ENCODE data around the gene NQO2. TPM values are rescaled to one million over a fixed set of nuclear protein-coding genes. Genes with fewer than 3 reads are reported as not detected.

NQO2 gene
- total and polyA plus RNA-seq, 2 of the 13 experiments (the other 11 are each of a cell fraction or from before 2014, with no cell fraction given), result 32.2 to 56.5 TPM

- TF ChIP-seq, protein P1, sequence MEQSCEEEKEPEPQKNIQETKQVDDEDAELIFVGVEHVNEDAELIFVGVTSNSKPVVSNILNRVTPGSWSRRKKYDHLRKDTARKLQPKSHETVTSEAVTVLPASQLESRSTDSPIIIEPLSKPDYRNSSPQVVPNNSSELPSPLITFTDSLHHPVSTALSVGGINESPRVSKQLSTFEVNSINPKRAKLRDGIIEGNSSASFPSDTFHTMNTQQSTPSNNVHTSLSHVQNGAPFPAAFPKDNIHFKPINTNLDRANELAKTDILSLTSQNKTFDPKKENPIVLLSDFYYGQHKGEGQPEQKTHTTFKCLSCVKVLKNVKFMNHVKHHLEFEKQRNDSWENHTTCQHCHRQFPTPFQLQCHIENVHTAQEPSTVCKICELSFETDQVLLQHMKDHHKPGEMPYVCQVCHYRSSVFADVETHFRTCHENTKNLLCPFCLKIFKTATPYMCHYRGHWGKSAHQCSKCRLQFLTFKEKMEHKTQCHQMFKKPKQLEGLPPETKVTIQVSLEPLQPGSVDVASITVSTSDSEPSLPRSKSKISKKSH (CRISPR knock-in tag; IDR thresholded peaks at IDR 0.05; ENCODE audit: borderline replicate concordance), result no peak
- 0 out of 2 replicates have a peak, but pooled peaks have one; percentile 11 for TF ChIP-seq MYC (CRISPR knock-in tag; IDR thresholded peaks at IDR 0.05; ENCODE audit: borderline replicate concordance)
- no peak for TF ChIP-seq KDM6A (CRISPR knock-in tag; IDR thresholded peaks at IDR 0.05; ENCODE audit: low read depth)
- 0 out of 2 replicates have a peak, but pooled peaks have one; percentile 43 for TF ChIP-seq MIER2 (CRISPR knock-in tag; IDR thresholded peaks at IDR 0.05)
- no peak for TF ChIP-seq ZNF75D (CRISPR knock-in tag; IDR thresholded peaks at IDR 0.05; ENCODE audit: borderline replicate concordance)
- TF ChIP-seq, protein P2, sequence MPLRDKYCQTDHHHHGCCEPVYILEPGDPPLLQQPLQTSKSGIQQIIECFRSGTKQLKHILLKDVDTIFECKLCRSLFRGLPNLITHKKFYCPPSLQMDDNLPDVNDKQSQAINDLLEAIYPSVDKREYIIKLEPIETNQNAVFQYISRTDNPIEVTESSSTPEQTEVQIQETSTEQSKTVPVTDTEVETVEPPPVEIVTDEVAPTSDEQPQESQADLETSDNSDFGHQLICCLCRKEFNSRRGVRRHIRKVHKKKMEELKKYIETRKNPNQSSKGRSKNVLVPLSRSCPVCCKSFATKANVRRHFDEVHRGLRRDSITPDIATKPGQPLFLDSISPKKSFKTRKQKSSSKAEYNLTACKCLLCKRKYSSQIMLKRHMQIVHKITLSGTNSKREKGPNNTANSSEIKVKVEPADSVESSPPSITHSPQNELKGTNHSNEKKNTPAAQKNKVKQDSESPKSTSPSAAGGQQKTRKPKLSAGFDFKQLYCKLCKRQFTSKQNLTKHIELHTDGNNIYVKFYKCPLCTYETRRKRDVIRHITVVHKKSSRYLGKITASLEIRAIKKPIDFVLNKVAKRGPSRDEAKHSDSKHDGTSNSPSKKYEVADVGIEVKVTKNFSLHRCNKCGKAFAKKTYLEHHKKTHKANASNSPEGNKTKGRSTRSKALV (CRISPR knock-in tag; IDR thresholded peaks at IDR 0.05), result peak; percentile 41; the same call in 1 of the 2 replicates
- TF ChIP-seq ZFP82 (CRISPR knock-in tag; IDR thresholded peaks at IDR 0.05; ENCODE audit: borderline replicate concordance), result no peak
- TF ChIP-seq ZBTB7A (CRISPR knock-in tag; IDR thresholded peaks at IDR 0.05), result 0 out of 2 replicates have a peak, but pooled peaks have one; percentile 15
- no peak for TF ChIP-seq ATF5 (CRISPR knock-in tag; IDR thresholded peaks at IDR 0.05; ENCODE audit: low read depth)
- no peak for TF ChIP-seq ZNF326 (CRISPR knock-in tag; IDR thresholded peaks at IDR 0.05; ENCODE audit: borderline replicate concordance)
- TF ChIP-seq ZNF383 (CRISPR knock-in tag; IDR thresholded peaks at IDR 0.05; ENCODE audit: borderline replicate concordance), result no peak
- no peak for TF ChIP-seq ZBTB7B (CRISPR knock-in tag; IDR thresholded peaks at IDR 0.05)
- TF ChIP-seq HMG20A (CRISPR knock-in tag; IDR thresholded peaks at IDR 0.05; ENCODE audit: borderline replicate concordance), result 0 out of 2 replicates have a peak, but pooled peaks have one; percentile 15
- TF ChIP-seq NFYC (CRISPR knock-in tag; IDR thresholded peaks at IDR 0.05), result no peak
- TF ChIP-seq, protein P3, sequence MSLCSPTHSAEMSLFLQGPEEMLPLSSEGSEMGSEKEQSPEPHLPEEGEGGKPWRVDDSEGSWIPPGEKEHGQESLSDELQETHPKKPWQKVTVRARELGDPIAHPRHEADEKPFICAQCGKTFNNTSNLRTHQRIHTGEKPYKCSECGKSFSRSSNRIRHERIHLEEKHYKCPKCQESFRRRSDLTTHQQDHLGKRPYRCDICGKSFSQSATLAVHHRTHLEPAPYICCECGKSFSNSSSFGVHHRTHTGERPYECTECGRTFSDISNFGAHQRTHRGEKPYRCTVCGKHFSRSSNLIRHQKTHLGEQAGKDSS (CRISPR knock-in tag; IDR thresholded peaks at IDR 0.05; ENCODE audit: borderline replicate concordance, low read depth), result no peak
- peak in 1 of 2 experiments; percentile 79; a peak in 2 of 4 replicates for TF ChIP-seq REST (IDR thresholded peaks at IDR 0.05; ENCODE audit: borderline replicate concordance in 1 of 2, low read depth in 1 of 2, low read length in 2 of 2)
- TF ChIP-seq SP140L (CRISPR knock-in tag; IDR thresholded peaks at IDR 0.05; ENCODE audit: borderline replicate concordance), result no peak
- TF ChIP-seq, protein P4, sequence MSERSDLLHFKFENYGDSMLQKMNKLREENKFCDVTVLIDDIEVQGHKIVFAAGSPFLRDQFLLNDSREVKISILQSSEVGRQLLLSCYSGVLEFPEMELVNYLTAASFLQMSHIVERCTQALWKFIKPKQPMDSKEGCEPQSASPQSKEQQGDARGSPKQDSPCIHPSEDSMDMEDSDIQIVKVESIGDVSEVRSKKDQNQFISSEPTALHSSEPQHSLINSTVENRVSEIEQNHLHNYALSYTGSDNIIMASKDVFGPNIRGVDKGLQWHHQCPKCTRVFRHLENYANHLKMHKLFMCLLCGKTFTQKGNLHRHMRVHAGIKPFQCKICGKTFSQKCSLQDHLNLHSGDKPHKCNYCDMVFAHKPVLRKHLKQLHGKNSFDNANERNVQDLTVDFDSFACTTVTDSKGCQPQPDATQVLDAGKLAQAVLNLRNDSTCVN (CRISPR knock-in tag; IDR thresholded peaks at IDR 0.05; ENCODE audit: borderline replicate concordance), result no peak
Observed at GRCh38 chr6:3036861-3037637, 37.4 kb downstream of the NQO2 start (continued).
